AG20443 (cell line): ENCODE data around the gene LSM3.
A peak's percentile ranks its signal among the peaks of the same experiment; 100 is the strongest.

Experiments
- DNase-seq: peaks from one replicate; pipeline ENCODE4 v3.0.0; 2012; ENCODE audit warnings: low spot score, mixed read lengths

LSM3 gene

DNA sequence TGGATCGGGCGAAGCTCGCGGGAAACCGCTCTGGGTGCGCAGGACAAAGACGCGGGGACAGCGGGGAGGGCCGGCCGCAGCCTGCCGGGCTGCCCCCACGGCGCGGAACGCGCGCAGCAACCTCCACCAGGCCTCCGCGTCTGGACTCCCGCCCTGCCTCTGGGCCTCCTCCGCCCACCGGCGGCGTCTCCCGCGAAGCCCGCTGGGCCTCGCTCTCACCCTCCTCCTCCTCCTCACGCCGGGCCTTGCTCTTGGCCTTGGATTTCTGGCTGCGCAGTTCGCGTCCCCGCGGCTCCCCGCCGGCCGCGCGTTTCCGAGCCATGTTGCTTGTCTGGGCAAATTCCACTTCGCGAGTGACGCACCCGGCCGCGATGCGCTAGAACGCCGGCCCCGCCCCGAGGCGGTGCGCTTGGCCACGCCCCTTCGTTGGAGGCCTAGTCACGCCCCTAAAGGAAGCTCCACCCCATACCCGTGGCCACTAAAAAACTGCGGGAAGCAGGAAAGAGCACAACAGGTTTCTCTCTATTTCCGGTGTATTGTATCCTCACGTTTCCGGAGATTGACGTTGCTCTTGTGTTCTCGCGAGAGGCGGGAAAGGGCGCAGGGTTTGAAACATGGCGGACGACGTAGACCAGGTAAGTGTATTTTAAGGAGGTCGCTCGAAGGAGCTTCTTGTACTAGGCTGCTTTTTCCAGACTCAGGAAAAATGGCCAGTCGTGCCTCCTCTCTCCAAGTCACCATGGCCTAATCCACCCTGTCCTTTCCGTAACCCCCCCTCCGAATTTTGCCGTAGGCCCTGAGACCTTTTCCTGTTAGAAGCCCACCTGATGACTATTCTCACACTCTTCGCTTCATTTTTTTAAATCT lies at the start of gene LSM3, which contains the start of gene XPC:
Gene LSM3 (plus strand): TSS at position 571 of the 867 bp plus-strand sequence. CDS start 44 bp downstream, at position 615.
Gene XPC (minus strand): TSS at position 355 of the 867 bp plus-strand sequence. CDS start 33 bp downstream, at position 322.
- peak; percentile 96 for DNase-seq

- no peak for DNase-seq
These were observed 49.3 kb upstream of the LSM3 start for GRCh38 chr3:14129296-14129695.

GRCh38 chr3:14130230-14130629 lies 48.4 kb upstream of the LSM3 start:
- no peak for DNase-seq

DNA sequence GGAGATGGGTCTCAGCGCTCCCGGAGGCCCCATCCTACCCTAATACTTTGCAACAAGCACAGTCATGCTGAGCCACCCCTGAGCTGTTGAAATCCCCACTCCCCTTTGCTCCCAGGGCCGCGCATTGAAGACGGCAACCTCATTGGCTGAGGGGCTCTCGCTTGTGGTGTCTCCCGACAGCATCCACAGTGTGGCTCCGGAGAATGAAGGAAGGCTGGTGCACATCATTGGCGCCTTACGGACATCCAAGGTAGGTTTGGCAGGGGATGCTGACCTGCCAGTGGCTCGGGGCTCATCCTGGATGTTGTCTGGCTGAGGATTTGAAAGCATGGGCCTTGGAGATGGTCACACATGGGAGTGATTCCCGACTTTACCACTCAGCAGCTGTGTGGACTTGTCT lies 47.9 kb upstream of the LSM3 start:
- no peak for DNase-seq

DNA sequence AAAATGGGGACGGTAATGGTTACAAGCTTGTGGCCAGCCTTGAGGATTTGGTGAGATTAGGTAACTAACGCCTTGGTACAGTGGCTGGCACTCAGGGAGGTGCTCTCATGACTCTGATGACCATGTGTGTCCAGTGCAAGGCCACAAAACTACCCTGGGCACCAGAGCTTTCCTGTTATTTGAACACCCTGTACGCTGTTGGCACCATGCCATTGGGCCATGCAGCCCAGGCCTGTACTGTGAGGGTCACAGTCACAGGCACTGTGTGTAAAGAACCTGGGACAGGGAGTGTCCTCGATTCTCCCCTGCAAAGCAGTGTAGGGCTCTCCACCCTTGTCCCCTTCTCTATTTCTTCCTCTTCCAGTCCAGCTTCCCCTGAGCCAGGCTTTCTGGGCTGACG lies 47.5 kb upstream of the LSM3 start:
- no peak for DNase-seq

DNA sequence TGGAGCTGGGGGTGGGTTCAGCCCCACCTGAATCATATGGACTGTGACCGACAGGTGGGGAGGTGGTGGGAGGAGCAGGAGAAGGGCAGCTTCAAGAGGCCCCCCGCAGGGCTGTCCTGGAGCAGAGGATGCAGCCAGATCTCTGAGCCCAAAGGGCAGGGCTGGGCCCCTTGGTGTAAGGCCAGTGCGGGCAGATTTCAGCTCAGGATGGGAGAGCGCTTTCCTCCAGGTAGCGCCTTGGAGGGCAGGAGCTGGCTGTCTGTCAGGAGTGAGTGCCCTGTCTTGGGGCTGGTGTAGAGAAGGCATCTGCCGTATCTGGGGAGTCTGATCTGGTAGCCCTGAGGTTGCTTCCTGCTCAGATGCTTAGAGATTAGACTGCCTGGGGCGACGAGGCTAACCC lies 46.5 kb upstream of the LSM3 start:
- no peak for DNase-seq

- no peak for DNase-seq
These were observed 45.9 kb upstream of the LSM3 start for GRCh38 chr3:14132689-14133088.

GRCh38 chr3:14133188-14133800 lies 45.3 kb upstream of the LSM3 start:
- DNase-seq, result no peak

GRCh38 chr3:14133876-14134275 lies 44.7 kb upstream of the LSM3 start:
- no peak for DNase-seq

GRCh38 chr3:14134291-14134690 lies 44.3 kb upstream of the LSM3 start:
- no peak for DNase-seq

DNA sequence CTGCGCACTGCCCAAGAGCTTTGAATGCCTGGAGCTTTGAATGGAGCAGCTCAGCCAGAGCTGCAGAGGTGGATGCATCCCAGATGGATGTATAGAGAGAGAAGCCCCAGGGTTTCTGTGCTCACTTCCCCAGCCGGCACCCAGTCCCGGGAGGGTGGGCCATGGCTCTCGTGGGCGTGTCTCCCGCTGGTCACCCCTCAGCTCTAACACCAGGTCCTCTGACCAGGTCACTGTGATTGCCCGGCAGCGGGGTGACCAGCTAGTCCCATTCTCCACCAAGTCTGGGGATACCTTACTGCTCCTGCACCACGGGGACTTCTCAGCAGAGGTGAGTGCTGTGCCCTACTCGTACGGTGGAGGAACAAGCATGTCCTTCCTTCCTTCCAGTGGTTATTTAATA lies 43.0 kb upstream of the LSM3 start:
- DNase-seq, result no peak

DNA sequence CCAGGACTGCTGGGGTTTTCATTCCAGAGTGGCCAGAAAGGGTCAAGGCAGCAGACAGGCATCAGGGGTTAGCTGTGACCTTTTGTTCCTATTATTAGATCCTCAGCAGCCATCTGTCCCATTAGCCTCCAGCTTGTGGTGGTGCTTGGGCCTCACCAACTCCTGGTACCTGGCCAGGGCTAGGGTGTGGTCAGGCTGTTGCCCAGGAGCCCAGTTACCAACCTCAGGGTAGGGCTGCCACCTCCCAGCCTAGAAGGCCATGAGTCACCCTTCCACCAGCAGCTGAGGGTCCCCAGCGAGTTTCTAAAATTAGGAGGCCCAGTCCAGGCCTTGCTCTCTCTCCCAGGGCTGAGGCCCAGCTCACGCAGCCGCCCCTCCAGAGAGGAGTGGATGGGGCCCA lies 41.6 kb upstream of the LSM3 start:
- peak; percentile 38 for DNase-seq

DNA sequence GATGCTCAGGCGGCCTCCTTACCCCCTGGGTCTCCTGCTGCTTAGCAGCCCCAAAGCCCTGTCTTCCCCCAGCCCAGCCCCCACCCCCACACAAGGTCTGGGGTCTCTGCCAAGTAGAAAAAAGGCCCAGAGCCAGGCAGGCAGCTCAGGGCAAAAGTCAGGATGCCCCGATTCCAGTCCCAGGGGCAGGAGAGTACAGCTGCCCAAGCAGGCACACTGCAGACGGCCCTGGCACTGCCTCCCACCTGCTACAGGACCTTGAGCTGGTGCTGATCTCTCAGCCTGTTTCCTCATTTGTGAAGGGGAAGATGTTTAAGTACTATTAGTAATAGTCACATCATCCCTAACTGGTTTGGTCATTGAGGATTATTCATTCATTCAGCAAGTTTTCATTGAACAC lies 41.2 kb upstream of the LSM3 start:
- DNase-seq, result no peak

GRCh38 chr3:14138109-14138877 lies 40.3 kb upstream of the LSM3 start:
- no peak for DNase-seq

DNA sequence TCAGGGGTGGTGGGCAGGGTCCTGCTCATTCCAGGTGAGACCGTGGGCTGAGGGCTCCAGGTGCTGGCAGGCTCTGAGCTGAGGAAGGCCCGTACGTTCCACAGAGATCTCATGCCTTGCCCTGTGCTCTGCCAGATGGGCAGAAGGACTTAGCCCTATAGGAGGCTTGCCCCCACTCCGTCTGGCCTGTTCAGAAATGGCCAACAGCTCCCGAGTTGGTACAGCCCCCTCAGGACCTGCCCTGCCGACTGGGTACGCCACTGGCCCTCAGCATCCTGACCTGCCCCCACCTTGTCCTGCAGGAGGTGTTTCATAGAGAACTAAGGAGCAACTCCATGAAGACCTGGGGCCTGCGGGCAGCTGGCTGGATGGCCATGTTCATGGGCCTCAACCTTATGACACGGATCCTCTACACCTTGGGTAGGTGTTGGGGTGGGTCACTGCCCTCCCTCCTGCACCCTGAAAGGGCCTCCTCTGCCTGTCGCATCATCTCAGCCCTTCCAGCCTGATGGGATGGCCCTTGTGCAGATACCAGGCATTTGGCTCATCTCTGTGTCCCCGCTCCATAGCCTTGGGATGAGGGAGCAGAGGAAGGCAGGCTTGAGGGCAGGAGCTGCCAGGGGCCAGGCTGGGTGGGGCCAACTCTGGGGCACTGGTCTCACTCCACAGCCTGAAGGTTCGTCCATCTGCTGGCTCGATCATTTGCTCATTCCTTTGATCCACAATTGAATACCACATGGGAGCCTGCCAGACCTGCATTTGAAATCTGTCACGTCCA lies 39.5 kb upstream of the LSM3 start:
- DNase-seq, result no peak

- DNase-seq, result no peak
These were observed 38.8 kb upstream of the LSM3 start for GRCh38 chr3:14139771-14140170.

GRCh38 chr3:14140668-14141067 lies 37.9 kb upstream of the LSM3 start:
- no peak for DNase-seq

GRCh38 chr3:14141144-14141543 lies 37.5 kb upstream of the LSM3 start:
- no peak for DNase-seq

DNA sequence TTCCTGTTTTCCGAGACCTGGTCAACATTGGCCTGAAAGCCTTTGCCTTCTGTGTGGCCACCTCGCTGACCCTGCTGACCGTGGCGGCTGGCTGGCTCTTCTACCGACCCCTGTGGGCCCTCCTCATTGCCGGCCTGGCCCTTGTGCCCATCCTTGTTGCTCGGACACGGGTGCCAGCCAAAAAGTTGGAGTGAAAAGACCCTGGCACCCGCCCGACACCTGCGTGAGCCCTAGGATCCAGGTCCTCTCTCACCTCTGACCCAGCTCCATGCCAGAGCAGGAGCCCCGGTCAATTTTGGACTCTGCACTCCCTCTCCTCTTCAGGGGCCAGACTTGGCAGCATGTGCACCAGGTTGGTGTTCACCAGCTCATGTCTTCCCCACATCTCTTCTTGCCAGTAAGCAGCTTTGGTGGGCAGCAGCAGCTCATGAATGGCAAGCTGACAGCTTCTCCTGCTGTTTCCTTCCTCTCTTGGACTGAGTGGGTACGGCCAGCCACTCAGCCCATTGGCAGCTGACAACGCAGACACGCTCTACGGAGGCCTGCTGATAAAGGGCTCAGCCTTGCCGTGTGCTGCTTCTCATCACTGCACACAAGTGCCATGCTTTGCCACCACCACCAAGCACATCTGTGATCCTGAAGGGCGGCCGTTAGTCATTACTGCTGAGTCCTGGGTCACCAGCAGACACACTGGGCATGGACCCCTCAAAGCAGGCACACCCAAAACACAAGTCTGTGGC lies 36.8 kb upstream of the LSM3 start:
- no peak for DNase-seq

DNA sequence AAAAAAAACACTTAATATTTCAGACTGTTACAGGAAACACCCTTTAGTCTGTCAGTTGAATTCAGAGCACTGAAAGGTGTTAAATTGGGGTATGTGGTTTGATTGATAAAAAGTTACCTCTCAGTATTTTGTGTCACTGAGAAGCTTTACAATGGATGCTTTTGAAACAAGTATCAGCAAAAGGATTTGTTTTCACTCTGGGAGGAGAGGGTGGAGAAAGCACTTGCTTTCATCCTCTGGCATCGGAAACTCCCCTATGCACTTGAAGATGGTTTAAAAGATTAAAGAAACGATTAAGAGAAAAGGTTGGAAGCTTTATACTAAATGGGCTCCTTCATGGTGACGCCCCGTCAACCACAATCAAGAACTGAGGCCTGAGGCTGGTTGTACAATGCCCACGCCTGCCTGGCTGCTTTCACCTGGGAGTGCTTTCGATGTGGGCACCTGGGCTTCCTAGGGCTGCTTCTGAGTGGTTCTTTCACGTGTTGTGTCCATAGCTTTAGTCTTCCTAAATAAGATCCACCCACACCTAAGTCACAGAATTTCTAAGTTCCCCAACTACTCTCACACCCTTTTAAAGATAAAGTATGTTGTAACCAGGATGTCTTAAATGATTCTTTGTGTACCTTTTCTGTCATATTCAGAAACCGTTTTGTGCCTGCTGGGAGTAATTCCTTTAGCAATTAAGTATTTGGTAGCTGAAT lies 35.9 kb upstream of the LSM3 start:
- no peak for DNase-seq
